Nasal cavity respiratory epithelium epithelial cell of viscerocranial mucosa (primary cell): Measurements from ENCODE around the gene OR5H1. TPM values are rescaled to one million over a fixed set of nuclear protein-coding genes. Genes with fewer than 3 reads are reported as not detected.

Experiments
- total RNA-seq: library from RNA; depleted of rRNA; stranded (reverse); fragments of >200 nt; gene quantifications from 2 replicates; pipeline ENCODE4 v1.2.3, GENCODE V29; 2014

The OR5H1 gene
- total RNA-seq, result not detected in 2 replicates

GRCh38 chr3:98130421-98130820 lies at the start of gene OR5H1:
Gene OR5H1, plus strand, starts transcription at chr3:98130721. Its CDS starts 1,977 bp downstream, at chr3:98132698.

DNA sequence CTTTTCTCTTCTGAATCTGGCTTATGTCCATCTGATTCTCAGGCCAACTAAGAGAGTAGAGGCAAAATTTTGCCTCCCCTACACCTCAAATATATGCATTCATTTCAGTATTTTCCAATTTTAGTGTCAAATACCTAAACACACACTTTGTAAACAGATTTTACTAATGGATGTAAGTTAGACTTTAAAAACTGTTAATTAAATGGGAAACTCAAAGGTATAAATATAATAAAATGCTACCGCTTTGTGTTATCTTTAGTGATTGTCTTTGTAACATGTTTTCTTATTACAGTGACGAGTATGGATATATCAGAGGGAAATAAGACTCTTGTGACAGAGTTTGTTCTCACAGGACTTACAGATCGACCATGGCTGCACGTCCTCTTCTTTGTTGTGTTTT lies 43.6 kb upstream of the OR5H1 start, which contains the start of gene OR5AC2:
Gene OR5AC2 (plus strand): TSS at position 301 of the 400 bp plus-strand sequence. CDS start 0 bp downstream, at position 301.

DNA sequence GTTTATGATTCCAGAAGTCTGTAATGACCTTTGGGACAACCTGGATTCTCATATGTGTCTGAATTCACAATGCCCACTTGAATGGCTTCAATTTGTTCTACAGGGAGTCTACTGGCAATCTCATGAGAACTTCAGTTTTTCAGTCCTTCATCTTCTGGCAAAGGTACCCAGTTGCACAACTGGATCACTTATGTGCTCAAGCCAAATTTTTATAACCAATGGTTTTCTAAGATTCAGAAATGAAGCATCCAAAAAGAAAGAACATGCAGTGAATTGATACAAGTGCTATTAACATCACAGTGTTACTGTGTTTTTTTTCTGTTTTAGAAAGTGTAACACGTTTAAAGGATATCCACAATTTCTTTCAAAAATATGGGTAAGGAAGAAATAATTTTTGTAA lies 16.7 kb downstream of the OR5H1 start, which contains the start of gene OR5H14:
Gene OR5H14 (plus strand): TSS at position 301 of the 400 bp plus-strand sequence. CDS start 1,907 bp downstream, outside the sequence.

GRCh38 chr3:98166396-98166795 lies 35.9 kb downstream of the OR5H1 start, which contains the start of gene OR5H15:
Gene OR5H15, plus strand, starts transcription at chr3:98166696. Its CDS starts 2,004 bp downstream, at chr3:98168700.

Other genes with a start within 250 kb of the OR5H1 start
- 43.1 and 45.1 TPM in 2 replicates for gene RIOX2, start 158.3 kb upstream of the OR5H1 start, total RNA-seq
- gene GABRR3, start 95.4 kb upstream of the OR5H1 start, total RNA-seq, result not detected in 2 replicates
- gene OR5AC2, start 43.5 kb upstream of the OR5H1 start, total RNA-seq, result not detected in 2 replicates
- gene OR5H14, start 16.8 kb downstream of the OR5H1 start, total RNA-seq, result not detected in 2 replicates
- not detected in 2 replicates for gene OR5H15, start 36.0 kb downstream of the OR5H1 start, total RNA-seq
- gene OR5H6, start 133.5 kb downstream of the OR5H1 start, total RNA-seq, result not detected in 2 replicates
- gene OR5H2, start 151.8 kb downstream of the OR5H1 start, total RNA-seq, result not detected in 2 replicates
- not detected in 2 replicates for gene OR5K4, start 223.1 kb downstream of the OR5H1 start, total RNA-seq